NCI-H1092 (cell line): Measurements from ENCODE around the gene PFKP.

Experiments
- DNase-seq: peaks from one replicate; lab custom pipeline; 2025; lab: John Stamatoyannopoulos, UW

Gene PFKP

DNA sequence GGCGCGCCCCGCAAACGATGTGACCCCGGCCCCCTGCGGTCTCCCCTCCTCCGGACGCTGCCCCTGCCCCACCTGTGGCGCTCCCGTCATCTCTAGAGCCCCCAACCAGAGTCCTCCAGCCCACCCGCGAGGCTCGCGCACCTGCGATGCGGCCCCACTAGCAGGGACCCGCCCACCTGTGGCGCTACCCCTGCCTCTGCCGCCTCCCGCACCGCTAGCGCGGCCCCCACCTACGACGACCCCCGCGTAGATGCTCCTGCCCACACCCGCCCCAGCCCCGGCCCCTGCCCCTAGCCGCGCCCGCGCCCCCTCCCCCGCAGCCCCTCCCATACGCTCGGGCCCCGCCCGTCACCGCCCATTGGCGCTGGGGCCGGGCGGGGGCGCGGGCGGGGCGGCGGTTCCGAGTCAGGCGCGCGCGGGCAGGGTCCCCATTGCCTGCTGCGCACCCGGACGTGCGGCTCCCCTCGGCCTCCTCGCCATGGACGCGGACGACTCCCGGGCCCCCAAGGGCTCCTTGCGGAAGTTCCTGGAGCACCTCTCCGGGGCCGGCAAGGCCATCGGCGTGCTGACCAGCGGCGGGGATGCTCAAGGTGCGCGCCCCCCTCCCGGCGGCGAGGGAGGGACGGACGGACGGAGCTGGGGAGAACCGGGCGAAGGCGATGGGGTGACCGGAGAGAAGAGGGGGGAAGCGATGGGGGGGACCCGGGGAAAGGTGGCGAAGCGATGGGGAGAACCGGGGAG, at the start of gene PFKP:
TSS of gene PFKP (plus strand) at position 431 of the 741 bp plus-strand sequence. CDS start at position 479, 48 bp downstream.
- DNase-seq: peak; percentile 23

DNA sequence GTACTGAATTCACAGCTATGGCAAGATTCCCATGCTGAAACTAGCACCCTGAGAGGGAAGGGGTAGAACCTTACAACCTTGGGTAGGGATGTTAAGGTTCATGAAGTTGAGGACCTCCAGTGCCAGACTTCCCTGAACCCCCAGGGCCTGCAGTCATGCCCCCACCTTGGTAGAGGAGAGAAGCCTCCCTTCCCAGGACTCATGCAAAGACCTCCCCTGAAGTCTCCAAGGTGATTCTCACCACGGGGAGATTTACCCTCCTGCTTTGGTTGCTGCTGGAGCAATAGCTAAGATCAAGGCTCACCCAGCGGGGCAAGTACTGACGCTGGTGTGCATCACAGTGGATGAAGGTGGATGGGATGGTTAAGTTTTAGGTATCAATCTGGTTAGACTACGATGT, 49.1 kb upstream of the PFKP start:
- no peak for DNase-seq

DNA sequence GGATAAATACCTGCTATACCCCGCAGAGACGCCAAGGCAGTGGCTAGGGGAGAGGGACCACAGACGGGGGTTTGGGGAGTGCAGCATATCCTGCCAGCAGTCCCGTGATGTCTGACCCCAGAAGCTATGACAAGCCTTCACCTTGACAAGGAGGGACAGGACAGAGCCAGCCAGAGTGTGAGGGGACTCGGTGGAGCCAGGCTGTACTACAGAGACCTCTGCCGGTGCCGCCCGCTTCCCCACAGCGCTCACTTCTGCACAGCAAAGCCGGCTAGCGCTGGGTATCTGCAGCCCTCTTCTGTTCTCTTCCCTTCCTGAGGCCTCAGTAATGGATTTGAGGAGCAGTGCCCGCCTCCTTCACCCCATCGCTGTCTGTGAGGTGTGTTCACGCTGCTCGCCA, 47.0 kb upstream of the PFKP start:
- DNase-seq: no peak

DNA sequence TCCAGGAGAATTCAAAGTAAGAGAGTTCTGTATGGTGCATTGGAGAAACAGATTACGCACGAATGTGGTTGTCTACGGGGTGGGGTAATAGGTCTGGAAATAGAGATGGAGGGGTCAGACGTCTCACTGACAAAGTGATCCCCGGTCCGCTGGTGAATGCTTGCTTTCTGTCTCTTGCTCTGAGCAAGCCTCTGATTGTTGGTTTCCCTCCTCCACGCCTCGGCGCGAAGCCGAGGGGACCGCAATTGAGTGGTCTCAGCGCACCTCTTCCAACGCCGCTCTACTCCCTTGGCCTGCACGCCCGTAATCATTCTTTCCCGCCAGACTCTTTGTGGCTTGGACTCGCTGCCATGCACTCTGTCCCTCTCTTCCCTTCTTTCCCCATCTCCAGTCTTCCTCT, 46.5 kb upstream of the PFKP start:
- no peak for DNase-seq

DNA sequence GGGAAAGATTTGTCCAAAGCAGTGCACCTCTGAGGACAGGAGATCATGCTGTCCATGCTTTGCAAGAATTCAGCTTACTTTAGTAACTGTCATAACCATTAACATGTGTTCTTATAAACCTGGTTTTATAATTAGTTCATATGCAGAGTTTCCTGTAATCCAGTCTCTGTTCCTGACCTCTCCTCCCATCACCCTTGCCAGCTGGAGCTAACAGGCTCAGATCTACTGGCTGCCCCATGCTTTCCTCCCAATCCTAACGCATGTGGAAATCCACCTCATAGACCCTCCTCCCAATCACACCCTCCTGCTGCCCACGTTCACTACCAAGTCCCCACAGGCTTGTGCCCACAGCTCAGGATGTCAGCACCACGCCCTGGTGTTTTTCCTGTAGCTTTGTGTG, 45.3 kb upstream of the PFKP start:
- DNase-seq: no peak

DNA sequence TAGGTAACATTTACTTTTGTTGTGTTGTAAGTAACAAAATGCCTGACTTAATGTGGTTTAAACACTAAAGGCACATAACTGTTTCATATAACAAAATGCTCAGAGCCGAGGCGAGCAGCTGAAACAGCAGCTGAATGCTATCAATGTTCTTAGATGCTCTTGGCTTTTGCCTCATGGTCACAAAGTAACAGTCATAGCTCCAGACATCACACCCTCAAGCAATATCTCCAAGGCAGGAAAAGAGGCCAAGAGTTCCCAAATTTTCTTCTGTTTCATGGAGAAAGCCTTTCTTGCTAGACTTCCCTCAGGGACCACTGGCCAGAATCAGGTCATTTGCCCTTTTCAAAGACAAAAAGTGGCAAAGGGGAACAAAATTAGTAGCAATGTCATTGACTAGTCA, 43.5 kb upstream of the PFKP start:
- DNase-seq: no peak

DNA sequence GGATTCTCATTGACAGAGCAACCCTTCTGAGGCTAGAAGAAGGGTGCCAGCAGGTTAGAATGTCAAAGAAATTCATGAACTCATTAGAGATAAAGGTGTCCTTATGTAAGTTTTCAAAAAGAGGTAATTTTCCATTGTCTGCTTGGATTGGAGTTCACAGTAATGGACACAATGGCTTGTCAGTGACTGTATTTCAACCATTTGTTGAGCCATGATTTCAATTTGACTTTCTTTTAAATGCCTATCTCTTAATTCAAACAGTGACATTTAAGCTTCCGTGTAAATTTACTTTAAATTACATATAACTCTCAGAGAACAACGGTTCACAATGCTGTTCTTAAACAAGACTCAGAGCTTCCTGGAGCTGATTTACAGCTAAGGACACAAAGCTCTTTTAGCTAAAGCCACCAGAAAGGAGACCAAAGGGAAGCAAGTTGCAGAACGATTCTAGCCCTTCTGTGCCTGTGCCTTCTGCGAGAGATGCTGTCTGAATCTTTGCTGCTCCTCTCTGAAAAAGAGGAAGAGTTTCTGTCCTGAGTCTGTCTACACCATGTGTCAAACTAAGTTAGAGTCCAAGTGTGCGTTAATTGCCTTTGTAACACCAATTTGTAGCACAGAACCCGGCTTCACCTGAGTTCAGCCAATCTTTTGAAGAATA, 42.2 kb upstream of the PFKP start:
- no peak for DNase-seq

DNA sequence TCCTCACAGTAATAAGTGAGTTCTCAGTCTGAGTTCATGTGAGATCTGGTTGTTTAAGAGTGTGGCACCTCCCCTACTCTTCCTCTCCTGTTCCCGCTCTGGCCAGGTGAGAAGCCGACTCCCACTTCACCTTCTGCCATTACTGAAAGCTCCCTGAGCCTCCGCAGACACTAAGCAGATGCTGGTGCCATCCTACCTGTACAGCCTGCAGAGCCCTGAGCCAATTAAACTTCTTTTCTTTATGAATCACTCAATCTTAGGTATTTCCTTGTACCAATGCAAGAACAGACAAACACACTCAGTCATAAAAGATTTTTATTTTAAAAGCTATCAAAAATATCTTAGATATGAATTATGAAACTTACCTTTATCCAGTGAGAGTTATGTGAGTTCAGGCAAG, 39.5 kb upstream of the PFKP start:
- DNase-seq: no peak

DNA sequence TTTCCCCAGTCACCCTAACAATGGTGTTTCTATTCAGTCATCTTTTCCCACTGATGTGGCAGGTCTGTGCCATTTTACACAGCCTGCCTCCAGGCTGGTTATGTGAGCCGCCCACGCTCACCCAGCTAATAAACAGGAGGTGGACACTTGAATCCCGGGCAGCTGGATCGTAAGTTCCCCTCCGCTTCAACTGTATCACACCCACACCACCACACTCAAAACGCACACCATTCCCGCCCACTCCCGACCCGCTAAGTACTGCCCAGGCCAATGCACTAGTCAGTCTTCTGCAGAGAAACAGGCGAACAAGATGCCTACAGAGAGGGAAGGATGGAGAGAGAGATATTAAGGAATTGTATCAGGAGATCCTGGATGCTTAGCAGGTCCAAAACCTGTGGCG, 38.9 kb upstream of the PFKP start:
- no peak for DNase-seq

DNA sequence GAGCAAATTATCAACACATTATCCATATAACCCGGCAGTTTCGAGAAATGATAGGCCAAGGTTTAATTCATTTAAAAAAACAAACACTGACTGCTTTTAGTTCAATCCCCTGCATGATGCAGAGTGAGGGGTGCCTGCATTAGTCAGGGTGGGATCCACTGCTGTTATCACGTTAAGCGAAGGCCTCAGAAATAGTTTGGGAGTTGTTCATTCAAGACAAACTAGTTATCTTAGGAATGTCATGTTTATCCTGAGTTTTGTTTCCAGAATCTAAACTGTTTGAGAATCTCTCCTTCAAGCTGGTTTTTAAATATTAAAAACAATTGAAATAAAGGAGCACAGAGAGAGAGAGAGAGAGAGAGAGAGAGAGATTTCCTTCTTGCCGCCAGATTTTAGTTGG, 36.6 kb upstream of the PFKP start:
- DNase-seq: no peak

DNA sequence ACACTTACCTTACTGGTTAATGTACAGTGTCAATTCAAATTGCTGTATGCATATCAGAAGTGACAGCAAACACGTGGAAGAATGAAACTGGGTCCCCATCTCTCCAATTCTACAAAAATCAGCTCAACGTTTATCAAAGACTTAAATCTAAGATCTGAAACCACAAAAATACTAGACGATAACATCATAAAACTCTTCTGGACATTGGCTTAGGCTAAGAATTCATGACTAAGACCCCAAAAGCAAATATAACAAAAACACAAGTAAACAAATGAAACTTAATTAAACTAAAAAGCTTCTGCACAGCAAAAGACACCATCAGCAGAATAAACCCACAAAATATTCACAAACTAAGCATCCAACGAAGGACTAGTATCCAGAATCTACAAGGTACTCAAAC, 35.9 kb upstream of the PFKP start:
- no peak for DNase-seq

DNA sequence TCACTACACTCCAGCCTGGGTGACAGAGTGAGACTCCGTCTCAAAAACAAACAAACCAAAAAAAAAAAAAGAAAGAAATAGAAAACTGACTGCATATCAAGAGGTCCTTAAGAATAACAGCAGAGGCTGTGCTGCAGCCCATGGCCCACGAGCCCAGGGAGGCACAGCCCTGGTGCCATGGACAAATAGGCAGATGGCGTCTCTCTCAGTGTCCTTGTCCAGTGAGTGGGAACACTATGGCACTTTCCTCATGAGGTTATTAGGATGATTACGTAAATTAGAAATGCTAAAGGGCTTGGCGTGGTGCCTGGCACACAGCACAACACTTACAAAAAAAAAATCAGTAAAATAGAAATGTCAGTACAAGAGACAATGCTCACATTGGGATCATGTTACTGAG, 33.4 kb upstream of the PFKP start:
- DNase-seq: no peak

DNA sequence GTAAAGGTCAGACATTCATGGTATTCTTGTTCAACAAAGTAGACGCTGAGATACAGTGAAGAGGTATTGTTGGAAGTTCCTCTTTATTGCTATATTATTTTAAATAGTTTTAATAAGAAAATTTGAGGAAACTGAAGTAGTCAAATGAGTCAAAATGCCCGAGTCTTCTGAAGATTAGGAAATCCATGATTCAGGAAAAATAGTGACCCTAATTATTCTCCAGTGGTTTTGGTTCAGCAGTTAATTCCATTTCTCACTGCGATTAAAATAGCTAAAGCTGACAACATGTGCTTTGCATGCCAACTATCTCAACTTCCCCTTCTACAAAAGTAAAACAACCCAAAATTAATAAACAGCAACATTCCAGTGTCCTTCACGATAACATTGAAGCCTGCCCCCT, 32.7 kb upstream of the PFKP start:
- no peak for DNase-seq

DNA sequence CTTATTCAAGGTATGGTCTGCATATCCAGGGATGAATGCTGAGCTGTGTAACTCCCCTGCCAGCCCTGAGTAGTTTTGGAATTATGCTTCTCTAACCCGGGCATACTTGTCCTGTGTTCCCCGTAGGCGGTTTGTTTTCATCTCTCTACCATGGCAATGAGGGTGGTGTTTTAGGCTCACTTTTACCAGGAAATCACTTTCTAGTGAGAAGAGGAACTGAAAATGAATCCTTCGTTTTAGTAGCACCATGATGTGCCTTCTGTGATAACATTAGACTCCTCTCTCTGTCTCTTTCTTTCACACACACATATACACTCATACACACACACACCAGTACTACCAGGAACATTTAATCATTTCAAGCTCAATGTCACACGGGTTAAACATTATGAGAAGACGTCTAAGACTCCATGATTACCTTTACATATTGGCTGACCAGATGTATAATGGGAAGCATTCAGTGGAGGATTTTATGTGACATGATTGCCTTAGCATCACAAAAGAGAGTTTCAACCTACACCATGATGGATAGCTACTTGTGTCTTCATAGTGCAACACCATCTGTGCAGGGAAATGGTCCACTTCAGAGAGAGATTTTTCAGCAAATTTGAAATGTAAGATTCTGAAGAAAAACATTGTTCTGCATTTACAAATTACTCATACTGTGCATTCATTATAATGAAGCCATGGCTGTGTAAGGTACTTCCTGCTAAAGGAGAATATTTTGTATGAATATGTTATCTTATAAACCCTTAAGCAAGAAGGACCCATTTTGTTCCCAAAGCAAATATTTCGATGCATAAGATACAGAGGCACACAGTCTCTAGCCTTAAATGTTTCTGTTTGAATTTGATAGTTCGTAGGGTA, 31.0 kb upstream of the PFKP start:
- no peak for DNase-seq

DNA sequence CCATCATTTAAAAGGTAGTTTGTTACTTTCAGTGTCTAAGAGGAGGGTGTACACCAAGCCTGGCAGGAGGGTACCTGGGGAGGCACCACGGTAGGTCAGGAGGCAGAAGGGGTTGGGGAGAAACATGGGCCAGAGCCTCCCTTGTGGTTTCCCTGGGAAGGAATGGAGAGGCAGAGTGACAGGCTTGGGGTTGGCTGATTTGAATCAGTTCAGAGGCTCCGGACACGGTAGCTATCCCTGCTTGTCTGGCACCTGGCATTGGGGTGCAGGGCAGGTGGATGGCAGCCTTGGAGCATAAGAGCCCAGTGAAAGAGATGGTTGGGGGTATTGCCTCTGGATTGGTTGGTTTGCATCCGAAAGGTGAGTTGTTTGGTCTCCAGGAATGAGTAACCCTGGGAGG, 30.2 kb upstream of the PFKP start:
- no peak for DNase-seq

DNA sequence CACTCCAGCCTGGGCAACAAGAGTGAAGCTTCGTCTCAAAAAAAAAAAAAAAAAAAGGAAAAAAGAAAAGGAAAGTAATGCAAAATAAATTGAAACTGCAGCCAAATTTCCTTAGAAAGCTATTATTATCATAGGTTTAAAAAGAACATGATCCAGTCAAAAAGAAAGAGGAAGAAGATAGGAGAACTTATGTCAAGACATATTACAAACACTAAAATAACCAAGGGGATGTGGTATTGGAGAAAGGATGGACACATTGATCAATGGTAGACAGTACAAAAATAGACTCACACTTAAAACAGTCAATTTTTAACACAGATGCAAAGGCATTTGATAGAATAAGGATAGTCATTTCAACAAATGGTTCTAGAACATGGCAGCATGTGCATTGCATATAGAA, 27.3 kb upstream of the PFKP start:
- DNase-seq: no peak

DNA sequence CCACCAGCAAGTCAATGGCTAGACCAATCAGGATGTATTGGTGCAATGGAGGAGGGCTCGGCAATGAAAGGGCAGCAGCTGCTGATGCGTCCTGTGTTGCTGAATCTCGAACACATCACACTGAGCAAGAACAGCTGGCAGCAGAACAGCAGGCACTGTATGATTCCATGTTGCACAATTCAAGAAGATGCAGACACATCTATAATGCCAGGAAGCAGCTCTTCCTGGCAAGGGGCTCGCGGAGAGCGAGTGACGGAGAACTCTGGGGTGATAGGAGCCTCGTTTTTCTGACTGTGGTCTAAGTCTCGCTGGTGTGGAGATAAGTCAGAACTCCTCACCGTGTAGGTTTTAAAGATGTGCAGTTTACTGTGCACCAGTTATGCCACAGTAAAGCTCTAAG, 24.8 kb upstream of the PFKP start:
- no peak for DNase-seq

DNA sequence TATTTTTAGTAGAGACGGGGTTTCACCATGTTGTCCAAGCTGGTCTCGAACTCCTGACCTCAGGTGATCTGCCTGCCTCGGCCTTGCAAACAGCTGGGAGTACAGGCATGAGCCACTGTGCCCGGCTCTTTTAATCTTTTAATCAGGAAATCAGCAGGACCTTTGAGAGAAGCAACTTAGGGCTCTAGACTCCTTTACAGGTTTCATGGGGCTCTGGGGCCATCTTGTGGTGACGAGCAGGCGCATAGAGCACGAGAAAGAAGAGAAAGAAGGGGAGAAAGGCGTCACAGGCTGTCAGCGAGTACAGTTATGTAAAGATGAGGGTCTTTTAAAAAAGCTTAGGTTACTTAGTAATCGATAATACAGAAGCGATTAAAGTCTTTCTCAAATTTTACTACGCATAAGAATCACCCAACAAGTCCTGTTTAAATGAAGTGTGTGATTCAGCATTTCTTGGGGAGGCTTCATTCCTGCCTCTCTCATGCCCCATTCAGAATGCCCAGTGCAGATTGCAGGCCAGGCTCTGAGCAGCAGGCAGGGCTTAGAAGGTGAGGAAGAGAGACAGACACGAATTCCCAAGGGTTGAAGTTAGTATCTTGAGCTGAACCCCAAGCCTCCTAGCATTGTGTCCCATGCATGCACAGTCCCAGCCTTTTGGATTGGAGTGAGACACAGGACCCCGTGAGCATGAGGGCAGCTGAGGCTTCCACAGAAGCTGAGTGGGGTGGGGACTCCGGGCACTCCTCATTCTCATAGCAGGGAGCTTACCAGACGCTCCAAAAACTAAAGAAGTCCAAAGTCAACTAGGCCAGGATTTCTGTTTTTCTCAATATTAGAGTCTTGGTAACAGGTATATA, 23.6 kb upstream of the PFKP start:
- peak; percentile 50 for DNase-seq

DNA sequence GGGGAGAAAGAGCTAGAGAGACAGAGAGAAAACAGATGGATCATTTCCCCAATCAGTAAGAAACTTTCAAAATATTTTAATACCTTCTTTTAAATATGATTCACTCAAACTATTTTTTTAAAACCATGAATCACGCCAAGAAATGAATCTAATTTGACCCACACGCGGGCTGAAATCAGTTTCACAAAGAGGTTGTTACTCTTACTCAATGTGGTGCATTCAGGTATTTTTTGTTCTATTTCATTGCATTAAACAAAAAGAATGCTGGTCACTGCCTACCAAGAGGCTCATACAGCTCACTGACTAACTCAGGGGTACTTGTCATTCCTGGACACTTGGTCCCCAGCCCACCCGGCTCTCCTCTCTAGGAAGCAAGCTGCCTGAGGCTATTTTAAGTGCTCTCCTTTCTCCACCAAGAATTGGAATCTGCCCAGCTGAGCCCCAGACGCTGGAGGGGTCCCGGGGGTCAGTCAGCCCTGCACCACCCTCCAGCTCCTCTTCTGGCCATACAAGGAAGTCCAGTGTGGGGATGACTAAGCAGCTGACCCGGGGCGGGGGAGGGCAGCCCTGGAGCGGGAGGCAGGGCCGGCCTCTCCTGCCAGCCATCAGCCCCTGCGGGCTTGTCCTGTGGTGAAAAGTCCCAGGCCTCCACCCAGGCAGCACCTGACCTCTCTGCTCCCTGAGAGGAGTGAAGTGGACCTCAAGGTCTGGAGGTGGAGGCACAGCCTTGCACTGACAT, 21.7 kb upstream of the PFKP start:
- no peak for DNase-seq

DNA sequence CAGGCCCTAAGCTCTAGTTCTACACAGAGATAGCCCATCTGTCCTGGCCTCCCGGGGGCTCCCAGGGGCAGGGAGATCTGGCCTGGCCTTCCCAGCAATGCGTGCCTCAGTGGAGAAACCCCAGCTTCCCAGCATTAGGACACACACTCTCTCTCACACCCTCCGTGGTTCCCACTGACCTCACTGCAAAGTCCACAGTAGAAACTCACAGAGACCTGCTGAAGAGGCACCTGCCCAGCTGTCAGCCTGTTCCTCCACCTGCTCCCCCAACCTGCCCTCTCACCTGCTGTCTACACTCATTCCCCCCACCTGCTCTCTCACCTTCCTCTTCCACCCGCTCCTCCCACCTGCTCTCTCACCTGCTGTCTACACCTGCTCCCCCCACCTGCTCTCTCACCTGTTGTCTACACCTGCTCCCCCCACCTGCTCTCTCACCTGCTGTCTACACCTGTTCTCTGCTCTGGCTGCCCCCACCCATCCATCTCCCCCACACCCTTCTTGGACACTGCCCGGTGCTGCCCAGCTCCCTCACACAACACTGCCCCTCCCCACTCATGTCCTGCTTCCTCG, 21.1 kb upstream of the PFKP start:
- DNase-seq: no peak

DNA sequence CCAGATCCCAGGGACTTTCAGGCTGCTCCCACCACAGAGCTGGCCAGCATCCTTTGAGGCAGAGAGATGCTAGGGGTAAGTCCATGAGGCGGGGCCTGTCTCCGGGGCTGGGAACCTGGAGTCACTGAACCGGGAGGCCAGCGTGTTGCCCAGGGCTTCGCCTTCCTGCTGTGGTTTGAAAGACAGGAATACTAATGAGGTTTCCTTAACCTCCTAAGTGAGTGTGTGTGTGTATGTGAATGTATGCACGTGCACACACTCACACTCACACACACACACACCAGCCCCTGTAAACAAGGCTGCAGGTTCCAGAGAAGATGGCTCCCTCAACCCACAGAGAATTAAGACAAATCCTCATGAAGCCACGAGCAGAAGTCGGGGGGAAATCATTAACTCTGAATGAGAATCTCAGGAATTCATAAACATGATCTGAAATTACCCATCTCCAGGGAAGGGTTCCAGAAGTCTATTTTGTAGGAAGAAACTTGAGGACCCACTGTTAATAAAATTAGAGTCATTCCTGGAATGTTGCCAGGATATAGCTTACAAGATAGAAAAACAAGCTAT, 20.3 kb upstream of the PFKP start:
- DNase-seq: no peak
